HG03575 (cell line): Measurements from ENCODE around the gene PLCG1.

Experiments
- ATAC-seq: cut with Tn5 transposase; IDR thresholded peaks from one replicate; pipeline ENCODE4 v1.9.1; 2021; ENCODE audit not compliant: unreplicated experiment, insufficient number of reproducible peaks, low FRiP score; ENCODE audit errors: extremely low read depth

PLCG1 gene

GRCh38 chr20:41175201-41175651 lies 37.9 kb downstream of the PLCG1 start:
- no peak for ATAC-seq

- no peak for ATAC-seq
These were observed 38.5 kb downstream of the PLCG1 start for GRCh38 chr20:41175727-41176330.

GRCh38 chr20:41176711-41177552 lies 39.6 kb downstream of the PLCG1 start:
- no peak for ATAC-seq

GRCh38 chr20:41177636-41178035 lies 40.3 kb downstream of the PLCG1 start:
- ATAC-seq: no peak

- ATAC-seq: no peak
These were observed 41.2 kb downstream of the PLCG1 start for GRCh38 chr20:41178495-41178894.

GRCh38 chr20:41178904-41179432 lies 41.6 kb downstream of the PLCG1 start:
- no peak for ATAC-seq

GRCh38 chr20:41179961-41180360 lies 42.6 kb downstream of the PLCG1 start:
- no peak for ATAC-seq

- ATAC-seq: no peak
These were observed 43.4 kb downstream of the PLCG1 start for GRCh38 chr20:41180599-41181333.

- ATAC-seq: no peak
These were observed 44.2 kb downstream of the PLCG1 start for GRCh38 chr20:41181567-41181966.

GRCh38 chr20:41182296-41183212 lies 45.2 kb downstream of the PLCG1 start:
- no peak for ATAC-seq

- no peak for ATAC-seq
These were observed 46.0 kb downstream of the PLCG1 start for GRCh38 chr20:41183391-41183790.

- ATAC-seq: no peak
These were observed 46.5 kb downstream of the PLCG1 start for GRCh38 chr20:41183831-41184230.

GRCh38 chr20:41185013-41185757 lies 47.8 kb downstream of the PLCG1 start:
- ATAC-seq: no peak

GRCh38 chr20:41187668-41188067 lies 50.3 kb downstream of the PLCG1 start:
- ATAC-seq: no peak

- ATAC-seq: no peak
These were observed 54.5 kb downstream of the PLCG1 start for GRCh38 chr20:41191562-41192500.

- ATAC-seq: no peak
These were observed 55.2 kb downstream of the PLCG1 start for GRCh38 chr20:41192575-41192974.

GRCh38 chr20:41196653-41197225 lies 59.4 kb downstream of the PLCG1 start:
- ATAC-seq: no peak
